GM12878 (cell line): ENCODE measurements around the gene WSCD2. TPM values are rescaled to one million over a fixed set of nuclear protein-coding genes. Genes with fewer than 3 reads are reported as not detected.

ENCODE experiments used
- ATAC-seq: fragments of 200-7000 bp; cut with Tn5 transposase; 3 replicates; pipeline ENCODE4 v1.9.1; 2020; ENCODE audit warnings: mild to moderate bottlenecking, moderate library complexity
- BruUV-seq: library from RNA; stranded (reverse); fragments of 400-500 nt; replicated peaks from 2 replicates; lab custom pipeline; 2021; lab: Mats Ljungman, UMichigan
- CTCF ChIA-PET: fragments of 300-600 bp; sonication (Branson Sonifier 250); formaldehyde crosslinking; extraction: SDS; loops from one replicate; lab custom pipeline; 2021; ENCODE audit warnings: inconsistent platforms; lab: Yijun Ruan, JAX
- POLR2A ChIA-PET: fragments of 350-600 bp; formaldehyde crosslinking; extraction: SDS; loops from one replicate; lab custom pipeline; 2021; ENCODE audit warnings: inconsistent platforms; lab: Charles Lee
- RAD21 ChIA-PET: fragments of 300-600 bp; sonication (Branson Sonifier 250); formaldehyde crosslinking; loops from one replicate; lab custom pipeline; 2023; ENCODE audit warnings: antibody characterized with exemption; ENCODE audit not compliant: unreplicated experiment; lab: Charles Lee
- SMC1A ChIA-PET: fragments of 300-600 bp; sonication (Branson Sonifier 250); formaldehyde crosslinking; loops from one replicate; lab custom pipeline; 2023; ENCODE audit not compliant: unreplicated experiment, uncharacterized antibody; lab: Charles Lee
- DNase-seq: peaks from one replicate; pipeline ENCODE4 v3.0.0-alpha.2; 2011; ENCODE audit warnings: low read depth, low spot score
- FAIRE-seq: peaks from 3 replicates; lab custom pipeline; 2011; peaks lifted over from hg19 to GRCh38; lab: Jason Lieb, UNC
- H2AFZ ChIP-seq: 2 replicates; pipeline ENCODE4 v1.6.0; 2011; ENCODE audit warnings: low read depth, low read length, control low read depth; ENCODE audit not compliant: control insufficient read depth
- H3K27ac ChIP-seq: 2 replicates; pipeline ENCODE4 v1.5.1; 2011; ENCODE audit warnings: control low read depth; ENCODE audit not compliant: control insufficient read depth, insufficient read depth
- H3K27me3 ChIP-seq, 2 experiments: replicated peaks in 1 of 2; 2 replicates each; pipeline versions ENCODE4 v1.6.0 to v1.6.1; 2011; ENCODE audit warnings: low read length in 1 of 2; ENCODE audit not compliant: control insufficient read depth in 2 of 2, insufficient read depth in 2 of 2
- H3K36me3 ChIP-seq, 2 experiments: 2 replicates each; pipeline ENCODE4 v1.5.1; 2011; ENCODE audit warnings: low read length in 1 of 2; ENCODE audit not compliant: control insufficient read depth in 2 of 2, insufficient read depth in 2 of 2
- H3K4me1 ChIP-seq: 2 replicates; pipeline ENCODE4 v1.6.1; 2011; ENCODE audit warnings: mild to moderate bottlenecking, low read length, moderate library complexity, mixed read lengths; ENCODE audit not compliant: control insufficient read depth, insufficient read depth
- H3K4me2 ChIP-seq: 2 replicates; pipeline ENCODE4 v1.6.0; 2011; ENCODE audit warnings: control low read depth; ENCODE audit not compliant: control insufficient read depth, insufficient read depth
- H3K4me3 ChIP-seq: fragments of 200-600 bp; sonication (generic); 2 replicates; pipeline ENCODE4 v1.5.1; 2016
- H3K79me2 ChIP-seq: 2 replicates; pipeline ENCODE4 v1.6.0; 2011; ENCODE audit warnings: low read length; ENCODE audit not compliant: control insufficient read depth, insufficient read depth
- H3K9ac ChIP-seq: 2 replicates; pipeline ENCODE4 v1.8.0; 2011; ENCODE audit warnings: low read length, control low read depth, mixed read lengths; ENCODE audit not compliant: control insufficient read depth, insufficient read depth
- H3K9me3 ChIP-seq: replicated peaks from 3 replicates; pipeline ENCODE4 v1.5.1; 2011; ENCODE audit warnings: mild to moderate bottlenecking, low read length; ENCODE audit not compliant: control insufficient read depth, insufficient read depth
- H4K20me1 ChIP-seq: 2 replicates; pipeline ENCODE4 v1.6.0; 2011; ENCODE audit not compliant: control insufficient read depth, insufficient read depth
- BCL3 ChIP-seq: IDR thresholded peaks from 2 replicates; pipeline ENCODE4 v1.6.1; 2011; ENCODE audit warnings: borderline replicate concordance, low read depth, mild to moderate bottlenecking, moderate library complexity, low read length; ENCODE audit not compliant: insufficient read depth, poor library complexity, severe bottlenecking
- CHD1 ChIP-seq: IDR thresholded peaks from 2 replicates; pipeline ENCODE4 v1.6.1; 2012; ENCODE audit warnings: low read depth, low read length, improper control_type of control experiment
- EED ChIP-seq: sonication (generic); IDR thresholded peaks from 2 replicates; pipeline ENCODE4 v1.6.1; 2016; ENCODE audit warnings: antibody characterized with exemption, low read depth
- HDGF ChIP-seq: fragments of 450-650 bp; IDR thresholded peaks from 2 replicates; pipeline ENCODE4 v1.6.1; 2016; ENCODE audit warnings: antibody characterized with exemption
- JUNB ChIP-seq: IDR thresholded peaks from 2 replicates; pipeline ENCODE4 v1.6.1; 2016; ENCODE audit warnings: antibody characterized with exemption, mild to moderate bottlenecking
- MEF2B ChIP-seq: fragments of 450-650 bp; IDR thresholded peaks from 2 replicates; pipeline ENCODE4 v1.6.1; 2018; ENCODE audit warnings: mild to moderate bottlenecking, moderate library complexity; ENCODE audit not compliant: partially characterized antibody, poor library complexity, severe bottlenecking
- MYB ChIP-seq: fragments of 150-350 bp; IDR thresholded peaks from 2 replicates; pipeline ENCODE4 v1.6.1; 2014; ENCODE audit warnings: mild to moderate bottlenecking, low read depth, low read length, borderline replicate concordance
- NFYA ChIP-seq: IDR thresholded peaks from 2 replicates; pipeline ENCODE4 v1.6.1; 2011; ENCODE audit warnings: low read depth, mild to moderate bottlenecking, low read length, improper control_type of control experiment, borderline replicate concordance
- NKRF ChIP-seq: fragments of 450-650 bp; conservative IDR thresholded peaks from 2 replicates; pipeline ENCODE4 v1.6.1; 2017; ENCODE audit warnings: mild to moderate bottlenecking, moderate library complexity
- NR2C2 ChIP-seq: IDR thresholded peaks from 2 replicates; pipeline ENCODE4 v1.6.1; 2011; ENCODE audit warnings: borderline replicate concordance, low read depth; ENCODE audit not compliant: control insufficient read depth, insufficient read length
- PAX8 ChIP-seq: fragments of 450-650 bp; IDR thresholded peaks from 2 replicates; pipeline ENCODE4 v1.6.1; 2017; ENCODE audit warnings: mild to moderate bottlenecking, moderate library complexity
- SMAD5 ChIP-seq: IDR thresholded peaks from 2 replicates; pipeline ENCODE4 v1.6.1; 2016; ENCODE audit warnings: antibody characterized with exemption, low read depth
- SREBF1 ChIP-seq: IDR thresholded peaks from 2 replicates; pipeline ENCODE4 v1.6.1; 2012; ENCODE audit warnings: mild to moderate bottlenecking, low read length
- SREBF2 ChIP-seq: IDR thresholded peaks from 2 replicates; pipeline ENCODE4 v1.6.1; 2012; ENCODE audit warnings: mild to moderate bottlenecking, low read length
- USF1 ChIP-seq: IDR thresholded peaks from 2 replicates; pipeline ENCODE4 v1.6.1; 2011; ENCODE audit warnings: borderline replicate concordance, low read depth, mild to moderate bottlenecking, moderate library complexity, mixed read lengths, low read length; ENCODE audit not compliant: insufficient read depth; ENCODE audit errors: extremely low read length
- YBX1 ChIP-seq: fragments of 450-650 bp; IDR thresholded peaks from 2 replicates; pipeline ENCODE4 v1.6.1; 2016; ENCODE audit warnings: antibody characterized with exemption
- ZNF207 ChIP-seq: fragments of 450-650 bp; IDR thresholded peaks from 2 replicates; pipeline ENCODE4 v1.6.1; 2014; ENCODE audit warnings: antibody characterized with exemption, mild to moderate bottlenecking, borderline replicate concordance
- WGBS: methylation state at CpG from one replicate; pipeline ENCODE4 v1.1.6; 2016; ENCODE audit warnings: low lambda C conversion rate; ENCODE audit not compliant: insufficient replicate concordance, insufficient coverage; ENCODE audit errors: missing lambda C conversion rate; 5-methylcytosine and 5-hydroxymethylcytosine counted together
- in situ Hi-C: fragments of 300-500 bp; cut with MboI; formaldehyde crosslinking; loops from 9 replicates; pipeline ENCODE4 v1.14.3; 2018; ENCODE audit warnings: mixed read lengths
- intact Hi-C: fragments of 100-400 bp; cut with micrococcal nuclease; formaldehyde crosslinking; loops from one replicate; pipeline ENCODE4 v1.14.2; 2022; ENCODE audit not compliant: unreplicated experiment
- polyA plus RNA-seq, 11 experiments: library from polyadenylated mRNA; depleted of rRNA in 4 of 11; unstranded in 6 of 11; stranded (reverse) in 5 of 11; fragments of >200 nt; fragmentation: Nextera tagmentation in 4 of 11; fragmentation: Illumina TruSeq in 1 of 11; extraction: Ambion mirVana in 4 of 11; extraction: Trizol in 1 of 11; gene quantifications; 1 replicate in 1 of 11; 2 replicates in 10 of 11; pipeline versions ENCODE4 v1.2.1 to v1.2.3, GENCODE V29; 2011 to 2016; ENCODE audit warnings: inconsistent platforms in 2 of 11, missing spikeins in 2 of 11, low read depth in 1 of 11
- total RNA-seq, 4 experiments: library from RNA; depleted of rRNA in 3 of 4; stranded (reverse); fragments of >200 nt in 3 of 4; fragmentation: Illumina TruSeq in 1 of 4; extraction: Trizol in 1 of 4; gene quantifications; 2 replicates each; pipeline versions ENCODE4 v1.2.1 to v1.2.3, GENCODE V29; 2013 to 2021
- TF ChIP-seq, protein P1 (sequence below): fragments of 450-650 bp; IDR thresholded peaks from 2 replicates; pipeline ENCODE4 v1.6.1; 2014; ENCODE audit warnings: mild to moderate bottlenecking
- TF ChIP-seq, protein P2 (sequence below): IDR thresholded peaks from 2 replicates; pipeline ENCODE4 v1.6.1; 2011; ENCODE audit warnings: low read depth, mild to moderate bottlenecking, low read length, moderate library complexity, borderline replicate concordance; ENCODE audit errors: extremely low read depth

The WSCD2 gene
- total and polyA plus RNA-seq, 10 of the 15 experiments (the other 5 are each of a cell fraction or from before 2014, with no cell fraction given) = 0.41 TPM; not detected in 9

- no peak for FAIRE-seq
- in situ Hi-C loops (no loop called here), intact Hi-C loops (no loop called here)
- BruUV-seq = no TSS peak
- no peak overlapping the region for H3K9ac ChIP-seq
- ChIA-PET RAD21 (no interaction called here), POLR2A (no interaction called here), SMC1A (no interaction called here), CTCF (no interaction called here)
- no peaks in the 10 kb centered on the region for H3K79me2 ChIP-seq
- no peak for ATAC-seq
- WGBS = 29% methylated on average over 12 of the region's 12 CpGs
- no peaks in the 10 kb centered on the region for H3K9me3 ChIP-seq
- H3K27ac ChIP-seq = no peak overlapping the region
- no peak overlapping the region for H3K4me2 ChIP-seq
- no peak overlapping the region for H2AFZ ChIP-seq
- H3K4me1 ChIP-seq = no peaks in the 10 kb centered on the region
- H3K27me3 ChIP-seq = peaks cover 0 to 6% of the 10 kb centered on the region in 2 experiments; a peak in 2 of 4 replicates
- no peaks in the 10 kb centered on the region for H4K20me1 ChIP-seq
- no peaks in the 10 kb centered on the region for H3K36me3 ChIP-seq
- H3K4me3 ChIP-seq = no peak overlapping the region
- TF ChIP-seq YBX1 (no peak), ZNF207 (no peak), BCL3 (no peak), NFYA (no peak), SREBF1 (no peak), NR2C2 (no peak), JUNB (no peak), MYB (no peak), SREBF2 (no peak), SMAD5 (no peak), NKRF (no peak), EED (no peak), CHD1 (no peak), PAX8 (no peak), HDGF (no peak), MEF2B (no peak), USF1 (no peak)
- TF ChIP-seq, protein P1, sequence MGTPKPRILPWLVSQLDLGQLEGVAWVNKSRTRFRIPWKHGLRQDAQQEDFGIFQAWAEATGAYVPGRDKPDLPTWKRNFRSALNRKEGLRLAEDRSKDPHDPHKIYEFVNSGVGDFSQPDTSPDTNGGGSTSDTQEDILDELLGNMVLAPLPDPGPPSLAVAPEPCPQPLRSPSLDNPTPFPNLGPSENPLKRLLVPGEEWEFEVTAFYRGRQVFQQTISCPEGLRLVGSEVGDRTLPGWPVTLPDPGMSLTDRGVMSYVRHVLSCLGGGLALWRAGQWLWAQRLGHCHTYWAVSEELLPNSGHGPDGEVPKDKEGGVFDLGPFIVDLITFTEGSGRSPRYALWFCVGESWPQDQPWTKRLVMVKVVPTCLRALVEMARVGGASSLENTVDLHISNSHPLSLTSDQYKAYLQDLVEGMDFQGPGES = no peak
- TF ChIP-seq, protein P2, sequence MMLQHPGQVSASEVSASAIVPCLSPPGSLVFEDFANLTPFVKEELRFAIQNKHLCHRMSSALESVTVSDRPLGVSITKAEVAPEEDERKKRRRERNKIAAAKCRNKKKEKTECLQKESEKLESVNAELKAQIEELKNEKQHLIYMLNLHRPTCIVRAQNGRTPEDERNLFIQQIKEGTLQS = no peak
- TF ChIP-seq, all 136 proteins: peak for 0
- no peak for DNase-seq
Observed at GRCh38 chr12:108151533-108152169, 22.6 kb downstream of the WSCD2 start.
